B cell (primary cell): ENCODE results near the gene NTN4. TPM values are rescaled to one million over a fixed set of nuclear protein-coding genes. Genes with fewer than 3 reads are reported as not detected.

ENCODE experiments used
- ATAC-seq: fragments of 200-7000 bp; cut with Tn5 transposase; one replicate; pipeline ENCODE4 v1.10.0; 2021; ENCODE audit warnings: low read depth, mild to moderate bottlenecking, moderate number of reproducible peaks, moderate library complexity
- CTCF ChIA-PET: fragments of 350-600 bp; sonication (Branson Sonifier 250); formaldehyde crosslinking; loops from one replicate; lab custom pipeline; 2021; ENCODE audit warnings: antibody characterized with exemption, inconsistent platforms; lab: Charles Lee
- POLR2A ChIA-PET: fragments of 350-600 bp; sonication (Branson Sonifier 250); formaldehyde crosslinking; loops from one replicate; lab custom pipeline; 2021; ENCODE audit warnings: antibody characterized with exemption; lab: Charles Lee
- DNase-seq: peaks from one replicate; pipeline ENCODE4 v3.0.0; 2013
- H2AFZ ChIP-seq: 2 replicates; pipeline ENCODE4 v1.6.1; 2012; ENCODE audit warnings: mild to moderate bottlenecking, low read depth, low read length; ENCODE audit not compliant: insufficient read depth, poor library complexity, severe bottlenecking
- H3K27ac ChIP-seq, 2 donors: 1 replicate in 1 of 2; 2 replicates in 1 of 2; pipeline ENCODE4 v1.5.1; 2012 to 2013; ENCODE audit warnings: low read length in 2 of 2, mild to moderate bottlenecking in 2 of 2, moderate library complexity in 1 of 2
- H3K27me3 ChIP-seq, 4 experiments: fragments of 200-600 bp in 1 of 4; sonication (generic) in 1 of 4; replicated peaks in 1 of 4; 1 replicate in 2 of 4; 2 replicates in 2 of 4; pipeline versions ENCODE4 v1.6.1 to v1.7.0; 2013 to 2016; ENCODE audit warnings: low read length in 3 of 4, mild to moderate bottlenecking in 2 of 4, mixed read lengths in 1 of 4, moderate library complexity in 1 of 4; ENCODE audit not compliant: insufficient read depth in 4 of 4, control insufficient read depth in 3 of 4; ENCODE audit errors: control extremely low read depth in 1 of 4
- H3K36me3 ChIP-seq, 2 experiments: replicated peaks in 1 of 2; 1 replicate in 1 of 2; 2 replicates in 1 of 2; pipeline versions ENCODE4 v1.6.1 to v1.7.1; 2013; ENCODE audit warnings: low read length in 1 of 2; ENCODE audit not compliant: insufficient read depth in 2 of 2, control insufficient read depth in 1 of 2; ENCODE audit errors: control extremely low read depth in 1 of 2, extremely low read depth in 1 of 2
- H3K4me1 ChIP-seq, 2 donors: fragments of 200-600 bp in 1 of 2; sonication (generic) in 1 of 2; 1 replicate in 1 of 2; 2 replicates in 1 of 2; pipeline versions ENCODE4 v1.5.1 to v1.6.1; 2013 to 2017; ENCODE audit warnings: low read length in 2 of 2; ENCODE audit not compliant: control insufficient read depth in 2 of 2, insufficient read depth in 2 of 2
- H3K4me2 ChIP-seq: replicated peaks from 2 replicates; pipeline ENCODE3; 2012; ENCODE audit warnings: mild to moderate bottlenecking, low read depth, low read length; ENCODE audit not compliant: poor library complexity, severe bottlenecking
- H3K4me3 ChIP-seq, 5 experiments: fragments of 200-600 bp in 1 of 5; sonication (generic) in 1 of 5; 1 replicate in 3 of 5; 2 replicates in 2 of 5; pipeline versions ENCODE4 v1.5.1 to v1.7.0; 2011 to 2016; ENCODE audit warnings: low read length in 4 of 5, mild to moderate bottlenecking in 4 of 5, low read depth in 2 of 5, control low read depth in 1 of 5, moderate library complexity in 1 of 5; ENCODE audit not compliant: insufficient read depth in 1 of 5; ENCODE audit errors: control extremely low read depth in 1 of 5, extremely low read depth in 1 of 5
- H3K79me2 ChIP-seq: fragments of 200-600 bp; sonication (generic); one replicate; pipeline ENCODE4 v1.6.0; 2016; ENCODE audit warnings: low read length; ENCODE audit not compliant: control insufficient read depth, insufficient read depth
- H3K9ac ChIP-seq: fragments of 200-600 bp; sonication (generic); 2 replicates; pipeline ENCODE4 v1.6.1; 2017; ENCODE audit warnings: mild to moderate bottlenecking, low read length, moderate library complexity
- H3K9me3 ChIP-seq, 3 donors: one replicate each; pipeline versions ENCODE4 v1.6.1 to v1.7.1; 2013; ENCODE audit warnings: low read length in 2 of 3; ENCODE audit not compliant: control insufficient read depth in 2 of 3, insufficient read depth in 1 of 3; ENCODE audit errors: control extremely low read depth in 1 of 3
- H4K20me1 ChIP-seq: 2 replicates; pipeline ENCODE4 v1.6.0; 2012; ENCODE audit warnings: mild to moderate bottlenecking, low read length; ENCODE audit not compliant: insufficient read depth, control insufficient read depth, poor library complexity, severe bottlenecking
- H3K27ac Mint-ChIP-seq: one replicate; pipeline ENCODE4 v1.8.0; 2021; ENCODE audit warnings: mixed read lengths
- H3K27me3 Mint-ChIP-seq: one replicate; pipeline ENCODE4 v1.8.0; 2021; ENCODE audit warnings: mixed read lengths
- H3K4me1 Mint-ChIP-seq: one replicate; pipeline ENCODE4 v1.8.0; 2021; ENCODE audit warnings: mixed read lengths
- H3K4me3 Mint-ChIP-seq: one replicate; pipeline ENCODE4 v1.8.0; 2021; ENCODE audit warnings: mixed read lengths
- H3K9me3 Mint-ChIP-seq: one replicate; pipeline ENCODE4 v1.8.0; 2022; ENCODE audit warnings: mixed read lengths; ENCODE audit not compliant: insufficient read depth
- CTCF ChIP-seq: fragments of 200-600 bp; IDR thresholded peaks from one replicate; pipeline ENCODE4 v1.8.0; 2022; ENCODE audit warnings: antibody characterized with exemption, mild to moderate bottlenecking
- EZH2 ChIP-seq: IDR thresholded peaks from 2 replicates; pipeline ENCODE4 v1.6.1; 2012; ENCODE audit warnings: borderline replicate concordance, low read depth, mild to moderate bottlenecking, moderate library complexity, low read length; ENCODE audit not compliant: insufficient read depth, poor library complexity, severe bottlenecking
- WGBS: methylation state at CpG from one replicate; pipeline ENCODE4 v1.1.5; 2013; ENCODE audit warnings: missing lambda C conversion rate; ENCODE audit not compliant: insufficient coverage; 5-methylcytosine and 5-hydroxymethylcytosine counted together
- intact Hi-C: fragments of 100-400 bp; cut with micrococcal nuclease; formaldehyde crosslinking; loops from one replicate; pipeline ENCODE4 v1.10.0; 2022
- polyA plus RNA-seq: library from polyadenylated mRNA; depleted of rRNA; stranded (reverse); fragments of >200 nt; gene quantifications from 2 replicates; pipeline ENCODE4 v1.2.3, GENCODE V29; 2012
- total RNA-seq, 2 donors: library from RNA; stranded (reverse); fragments of 120-200 nt in 1 of 2; gene quantifications; 1 replicate in 1 of 2; 2 replicates in 1 of 2; pipeline versions ENCODE4 v1.2.3 to v1.2.4, GENCODE V29; 2013 to 2022

Gene NTN4
- total and polyA plus RNA-seq, 2 donors (not counting 1 experiment from before 2014, with no cell fraction given), result not detected

- Histone ChIP-seq H3K9me3 (no peaks in the 10 kb centered on the region), H3K4me3 (no peak overlapping the region), H3K79me2 (no peaks in the 10 kb centered on the region), H3K27ac (no peak overlapping the region), H3K36me3 (no peaks in the 10 kb centered on the region), H4K20me1 (no peaks in the 10 kb centered on the region), H3K9ac (no peak overlapping the region), H2AFZ (no peak overlapping the region), H3K4me2 (no peak overlapping the region), H3K4me1 (no peaks in the 10 kb centered on the region), H3K27me3 (no peaks in the 10 kb centered on the region)
- Mint-ChIP-seq H3K27me3 (peaks cover 21% of the 10 kb centered on the region), H3K4me3 (no peak overlapping the region), H3K9me3 (no peaks in the 10 kb centered on the region), H3K4me1 (peaks cover 7% of the 10 kb centered on the region), H3K27ac (no peak overlapping the region)
- ChIA-PET CTCF (no interaction called here), POLR2A (no interaction called here)
- intact Hi-C loops, result no loop called here
- TF ChIP-seq EZH2 (no peak), CTCF (no peak)
- no peak for DNase-seq
- ATAC-seq, result no peak
Measured at GRCh38 chr12:95699579-95699978, 91.0 kb downstream of the NTN4 start.

- H3K79me2 ChIP-seq, result no peaks in the 10 kb centered on the region
- no peak overlapping the region for H2AFZ ChIP-seq
- H3K4me1 Mint-ChIP-seq, result no peaks in the 10 kb centered on the region
- DNase-seq (no peak), ATAC-seq (no peak)
- H3K4me3 ChIP-seq, result no peak overlapping the region
- TF ChIP-seq CTCF (no peak), EZH2 (no peak)
- ChIA-PET POLR2A (no interaction called here), CTCF (interaction anchor here (1.5 kb wide), 1 partner anchor 10 kb away, joined by 3 read pairs; no protein-coding TSS in a partner anchor)
- H3K4me2 ChIP-seq, result no peak overlapping the region
- H3K9me3 ChIP-seq, result no peaks in the 10 kb centered on the region
- H3K27me3 ChIP-seq, result peaks cover 0 to 3% (median 1%) of the 10 kb centered on the region in 4 experiments
- H4K20me1 ChIP-seq, result no peaks in the 10 kb centered on the region
- no peak overlapping the region for H3K4me3 Mint-ChIP-seq
- 86% methylated on average over 2 of the region's 9 CpGs for WGBS
- H3K4me1 ChIP-seq, result no peaks in the 10 kb centered on the region
- peaks cover 11% of the 10 kb centered on the region for H3K27me3 Mint-ChIP-seq
- no peak overlapping the region for H3K9ac ChIP-seq
- H3K27ac Mint-ChIP-seq, result no peak overlapping the region
- intact Hi-C loops, result no loop called here
- H3K36me3 ChIP-seq, result no peaks in the 10 kb centered on the region
- H3K27ac ChIP-seq, result no peak overlapping the region
- H3K9me3 Mint-ChIP-seq, result no peaks in the 10 kb centered on the region
Measured at GRCh38 chr12:95694136-95694535, 96.4 kb downstream of the NTN4 start.
